Embryonic facial prominence (tissue), 1 donor: Measurements from ENCODE around the gene CRISP3.
"Not testable (repeated sequence)": the region's sequence is repeated elsewhere in the genome, so short reads cannot be mapped to it uniquely, and the experiment has no call there.

ENCODE experiments used
- DNase-seq: peaks from one replicate; pipeline ENCODE4 v3.0.0-alpha.2; 2016; ENCODE audit errors: extremely low spot score

Gene CRISP3, protein sequence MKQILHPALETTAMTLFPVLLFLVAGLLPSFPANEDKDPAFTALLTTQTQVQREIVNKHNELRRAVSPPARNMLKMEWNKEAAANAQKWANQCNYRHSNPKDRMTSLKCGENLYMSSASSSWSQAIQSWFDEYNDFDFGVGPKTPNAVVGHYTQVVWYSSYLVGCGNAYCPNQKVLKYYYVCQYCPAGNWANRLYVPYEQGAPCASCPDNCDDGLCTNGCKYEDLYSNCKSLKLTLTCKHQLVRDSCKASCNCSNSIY

DNA sequence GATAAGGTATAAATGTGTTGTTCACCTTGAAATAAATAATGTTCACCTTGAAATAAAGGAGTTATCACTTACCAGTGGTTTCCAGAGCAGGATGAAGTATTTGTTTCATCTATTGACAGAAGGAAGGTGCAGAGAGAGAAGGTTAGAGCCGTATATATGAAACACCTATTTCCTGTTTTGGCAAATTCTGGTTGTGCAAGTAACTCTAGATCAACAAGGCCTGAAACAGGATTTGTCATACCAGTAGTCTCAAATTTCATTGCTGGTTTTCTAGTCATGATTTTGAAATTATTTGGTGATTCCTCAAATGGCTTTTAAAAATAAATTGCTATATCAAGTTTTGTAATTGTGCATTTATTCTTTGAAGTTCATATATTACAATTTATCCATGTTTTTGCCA lies at the start of gene CRISP3:
CRISP3 (minus strand) TSS at position 130 of the 400 bp plus-strand sequence; CDS start at position 109, 21 bp downstream.
- DNase-seq: no peak

DNA sequence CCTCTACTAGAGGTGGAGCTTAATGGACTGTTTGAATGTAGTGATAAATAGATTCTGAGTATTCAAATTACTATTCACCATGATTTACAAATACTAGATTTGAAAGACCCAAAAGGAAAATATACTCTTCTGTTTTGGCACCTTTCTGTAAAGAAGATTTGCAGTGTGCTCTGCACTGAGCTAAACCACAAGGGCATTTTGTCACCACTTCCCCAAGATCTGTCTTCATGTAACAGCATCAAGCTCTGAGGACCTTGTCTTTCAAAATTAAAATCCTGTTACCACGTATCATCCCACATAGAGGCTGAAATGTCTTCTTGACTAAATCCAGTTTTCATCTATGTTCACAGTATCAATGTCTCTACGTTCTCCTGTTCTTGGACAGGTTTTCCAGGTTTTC lies 46.2 kb upstream of the CRISP3 start:
- no peak for DNase-seq

- DNase-seq: no peak
These were observed 43.0 kb upstream of the CRISP3 start, which contains the start of gene PGK2 for GRCh38 chr6:49787176-49787575. TSS of gene PGK2 (minus strand) at chr6:49787285. CDS start at chr6:49787187, 98 bp downstream.

DNA sequence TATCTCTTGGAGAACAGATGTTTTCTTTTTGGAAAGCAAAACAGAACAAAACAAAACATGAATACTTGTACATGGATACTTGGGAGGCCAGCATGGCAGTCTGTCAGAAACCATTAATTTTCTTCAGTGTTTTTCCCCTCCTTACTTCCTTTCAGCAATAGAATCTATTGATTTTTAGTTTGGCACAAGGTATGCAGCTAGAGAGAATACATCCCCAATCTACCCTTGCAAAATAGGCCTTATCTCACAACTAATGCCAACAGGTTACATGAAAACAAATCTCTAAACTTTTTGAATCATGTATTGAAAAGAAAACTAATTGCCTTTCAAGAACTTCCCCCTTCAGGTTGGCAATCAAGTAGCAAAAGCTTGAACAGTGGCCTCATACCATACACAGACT lies 40.1 kb upstream of the CRISP3 start:
- no peak for DNase-seq

DNA sequence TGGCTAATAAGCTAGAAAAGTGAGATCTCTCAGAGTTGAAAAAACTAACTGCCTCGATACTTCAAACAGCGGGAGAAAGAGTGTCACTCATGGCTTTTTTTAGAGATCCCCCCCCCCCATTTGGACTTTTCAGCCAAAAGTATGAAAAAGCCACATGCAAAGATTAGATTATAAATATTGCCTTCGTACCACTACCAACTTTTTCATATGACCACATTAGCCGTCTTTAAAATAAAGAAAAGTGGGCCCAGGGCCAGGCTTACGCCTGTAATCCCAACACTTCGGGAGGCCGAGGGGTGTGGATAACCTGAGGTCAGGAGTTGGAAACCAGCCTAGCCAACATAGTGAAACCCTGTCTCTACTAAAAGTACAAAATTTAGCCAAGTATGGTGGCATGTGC lies 38.5 kb upstream of the CRISP3 start:
- DNase-seq: no peak

GRCh38 chr6:49782293-49782692 lies 38.1 kb upstream of the CRISP3 start:
- no peak for DNase-seq

- no peak for DNase-seq
These were observed 32.3 kb upstream of the CRISP3 start for GRCh38 chr6:49776444-49776843.

GRCh38 chr6:49775043-49775442 lies 30.9 kb upstream of the CRISP3 start:
- DNase-seq: no peak

DNA sequence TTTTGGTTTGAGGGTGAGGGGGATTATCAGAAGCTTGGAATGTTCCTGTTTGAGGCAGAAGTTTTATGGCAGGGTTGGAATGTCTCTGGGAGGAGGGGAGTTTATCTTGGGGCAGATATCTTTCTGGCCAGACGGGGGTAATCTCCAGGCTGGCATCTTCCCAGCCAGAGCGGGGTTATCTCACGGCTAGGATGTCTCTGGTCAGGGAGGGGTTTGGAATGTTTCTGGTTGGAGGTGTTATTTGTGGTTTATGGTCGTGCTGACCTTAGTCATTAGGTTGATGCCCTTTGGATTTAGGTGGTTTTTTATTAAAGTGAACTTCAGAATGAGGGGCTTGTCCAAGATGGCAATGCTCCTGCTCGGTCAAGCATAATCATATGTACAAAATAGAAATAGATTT lies 28.1 kb upstream of the CRISP3 start:
- DNase-seq: no peak

DNA sequence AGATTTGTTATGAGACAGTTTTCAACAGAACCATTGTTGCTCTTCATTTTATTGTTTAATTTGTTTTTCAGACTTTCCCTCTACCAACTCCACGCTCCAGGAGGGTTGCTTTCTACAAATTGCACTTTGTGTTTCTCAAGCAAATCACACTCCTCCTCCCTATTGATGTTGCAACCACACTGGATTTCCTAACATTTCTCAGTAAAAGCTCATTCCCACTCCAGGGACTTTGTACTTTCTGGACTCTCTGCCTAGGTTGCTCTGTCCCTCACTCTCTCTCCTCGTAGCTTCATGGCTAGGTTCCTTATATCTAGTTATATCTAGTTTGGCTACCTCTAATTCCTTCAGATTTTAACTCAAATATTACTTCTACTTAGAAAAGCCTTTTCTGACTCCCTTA lies 22.6 kb upstream of the CRISP3 start:
- no peak for DNase-seq

- DNase-seq: no peak
These were observed 20.5 kb upstream of the CRISP3 start for GRCh38 chr6:49764571-49765236.

- no peak for DNase-seq
These were observed 759 bp downstream of the CRISP3 start for GRCh38 chr6:49743429-49743828.

DNA sequence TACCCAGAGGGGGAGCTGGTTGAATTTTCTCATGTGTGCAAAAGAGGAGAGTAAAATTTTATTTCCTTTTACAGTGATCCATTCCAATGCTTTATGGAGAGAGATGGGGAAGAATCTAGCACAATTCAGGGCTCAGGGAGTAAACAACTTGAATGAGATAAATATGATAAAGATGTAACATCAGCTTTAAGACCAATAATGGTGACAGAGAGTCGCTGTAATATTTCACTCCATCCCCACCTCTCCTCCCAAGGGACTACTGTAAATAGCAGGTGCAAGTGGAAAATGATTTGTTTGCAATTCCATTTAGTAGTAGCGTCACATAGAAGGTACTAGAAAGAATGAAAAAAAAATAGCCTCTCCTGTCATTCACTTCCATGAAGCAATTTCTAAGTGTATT lies 4.8 kb downstream of the CRISP3 start:
- no peak for DNase-seq

DNA sequence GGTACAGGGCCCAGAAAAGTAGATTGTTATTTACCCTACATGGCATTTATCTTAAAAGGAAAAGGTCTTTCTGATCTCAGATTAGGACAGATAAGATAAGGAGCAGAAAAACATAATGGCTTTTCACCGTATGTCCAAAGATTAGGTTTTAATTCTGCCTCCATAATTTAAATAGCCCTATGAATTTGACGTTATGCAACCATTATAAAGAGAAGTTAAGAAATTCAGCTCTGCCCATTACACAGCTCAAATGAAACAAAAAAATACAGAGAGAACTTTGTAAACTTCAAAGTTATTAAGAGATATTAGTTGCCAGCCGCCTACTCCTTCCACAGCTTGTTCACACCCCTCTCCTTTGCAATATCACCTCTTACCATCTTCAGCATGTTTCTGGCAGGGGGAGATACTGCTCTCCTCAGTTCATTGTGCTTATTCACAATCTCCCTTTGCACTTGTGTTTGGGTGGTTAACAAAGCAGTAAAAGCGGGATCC lies 8.1 kb downstream of the CRISP3 start:
- no peak for DNase-seq

- no peak for DNase-seq
These were observed 10.5 kb downstream of the CRISP3 start for GRCh38 chr6:49733680-49734079.

- no peak for DNase-seq
These were observed 11.4 kb downstream of the CRISP3 start for GRCh38 chr6:49732781-49733180.

DNA sequence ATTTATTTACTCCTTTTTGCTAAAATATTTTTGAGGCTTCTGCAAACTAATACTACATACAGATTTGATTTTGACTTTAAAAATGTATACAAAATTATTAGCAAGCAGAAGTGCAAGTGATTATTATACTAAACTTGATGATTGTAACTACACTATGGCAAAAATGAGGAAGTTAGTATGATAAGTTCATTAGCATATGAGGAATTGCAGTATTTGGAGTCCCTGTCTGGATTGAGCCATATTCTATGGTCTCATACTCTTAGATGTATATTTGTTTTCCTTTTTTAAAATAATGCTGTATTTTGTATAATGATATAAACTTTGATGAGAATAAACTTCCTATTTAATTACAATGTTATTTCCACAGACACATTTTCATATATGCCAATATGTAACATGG lies 13.9 kb downstream of the CRISP3 start:
- no peak for DNase-seq

GRCh38 chr6:49723917-49724316 lies 20.3 kb downstream of the CRISP3 start:
- not testable (repeated sequence) for DNase-seq

GRCh38 chr6:49721297-49721696 lies 22.9 kb downstream of the CRISP3 start:
- DNase-seq: no peak

DNA sequence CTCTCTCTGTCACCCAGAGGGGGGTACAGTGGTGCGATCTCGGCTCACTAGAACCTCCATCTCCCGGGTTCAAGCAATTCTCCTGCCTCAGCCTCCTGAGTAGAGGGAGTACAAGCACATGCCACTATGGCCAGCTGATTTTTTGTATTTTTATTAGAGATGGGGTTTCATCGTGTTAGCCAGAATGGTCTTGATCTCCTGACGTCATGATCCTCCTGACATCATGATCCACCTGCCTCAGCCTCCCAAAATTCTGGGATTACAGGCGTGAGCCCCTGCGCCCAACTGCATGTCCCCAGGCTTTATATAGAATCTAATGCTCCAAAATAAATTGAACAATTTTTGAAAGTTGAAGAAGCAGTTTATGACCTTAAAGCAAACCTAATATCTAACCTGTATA lies 23.8 kb downstream of the CRISP3 start:
- no peak for DNase-seq

GRCh38 chr6:49713346-49713745 lies 30.8 kb downstream of the CRISP3 start, which contains the start of gene CRISP2:
TSS of gene CRISP2 (minus strand) at chr6:49713543. CDS start at chr6:49709196, 4,347 bp downstream.
- no peak for DNase-seq

DNA sequence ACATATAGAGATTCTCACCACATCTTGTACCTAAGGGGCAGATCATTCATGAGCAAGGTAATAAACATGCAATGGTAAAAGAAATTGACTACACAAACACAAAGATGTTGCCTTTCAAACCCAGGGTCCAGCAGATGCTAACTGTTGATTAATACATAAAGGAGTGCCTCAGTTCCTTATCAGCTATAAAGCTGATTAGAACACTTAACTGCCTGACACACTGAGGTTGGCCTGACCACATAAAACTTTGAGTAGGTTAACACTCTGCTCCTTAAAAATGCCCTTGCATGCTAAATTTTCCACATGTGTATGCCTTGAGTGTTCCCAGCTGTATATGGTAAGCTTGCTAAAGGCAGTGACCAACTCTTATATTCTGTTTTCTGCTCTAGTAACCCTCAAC lies 45.7 kb downstream of the CRISP3 start:
- no peak for DNase-seq

DNA sequence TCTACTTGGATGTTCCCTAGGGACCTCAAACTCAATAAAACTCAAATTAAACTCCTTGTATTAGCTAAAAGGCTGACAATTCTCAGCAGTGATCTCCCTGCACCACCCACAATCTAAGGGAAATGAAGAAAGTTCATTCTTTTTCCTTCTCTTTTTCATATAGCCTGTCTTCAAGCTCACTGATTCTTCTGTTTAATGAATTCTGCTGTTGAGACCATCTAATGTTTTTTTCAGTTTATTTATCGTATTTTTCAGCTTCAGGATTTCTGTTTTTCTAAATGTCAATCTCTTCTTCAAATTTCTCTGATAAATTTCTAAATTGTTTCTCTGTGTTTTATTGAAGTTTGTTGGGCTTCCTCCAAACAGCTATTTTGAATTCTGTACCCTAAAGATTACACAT lies 50.7 kb downstream of the CRISP3 start:
- no peak for DNase-seq
